GM12891 (cell line): Measurements from ENCODE around the gene TMEM126B. TPM values are rescaled to one million over a fixed set of nuclear protein-coding genes. Genes with fewer than 3 reads are reported as not detected.
A peak's percentile ranks its signal among the peaks of the same experiment; 100 is the strongest.
"Not testable (repeated sequence)": the region's sequence is repeated elsewhere in the genome, so short reads cannot be mapped to it uniquely, and the experiment has no call there.

Experiments used
- DNase-seq: peaks from one replicate; pipeline ENCODE4 v3.0.0; 2011; ENCODE audit warnings: low spot score; ENCODE audit not compliant: insufficient read length
- FAIRE-seq: peaks from 2 replicates; lab custom pipeline; 2011; peaks lifted over from hg19 to GRCh38; lab: Jason Lieb, UNC
- PAX5 ChIP-seq: IDR thresholded peaks from 2 replicates; pipeline ENCODE4 v1.6.1; 2011; ENCODE audit warnings: low read length, moderate library complexity, mild to moderate bottlenecking; ENCODE audit not compliant: insufficient read depth, severe bottlenecking
- POLR2A ChIP-seq: IDR thresholded peaks from 2 replicates; pipeline ENCODE4 v1.6.1; 2011; ENCODE audit warnings: low read depth, low read length, control low read depth
- POLR2AphosphoS5 ChIP-seq: IDR thresholded peaks from 2 replicates; pipeline ENCODE4 v1.6.1; 2011; ENCODE audit warnings: low read depth, low read length, control low read depth
- POU2F2 ChIP-seq: IDR thresholded peaks from 2 replicates; pipeline ENCODE4 v1.6.1; 2011; ENCODE audit warnings: low read depth, mild to moderate bottlenecking, control low read depth, low read length, moderate library complexity
- SPI1 ChIP-seq: IDR thresholded peaks from 2 replicates; pipeline ENCODE4 v1.6.1; 2011; ENCODE audit warnings: low read depth, low read length, control low read depth
- TAF1 ChIP-seq: IDR thresholded peaks from 2 replicates; pipeline ENCODE4 v1.6.1; 2011; ENCODE audit warnings: low read depth, low read length, control low read depth
- polyA plus RNA-seq: library from polyadenylated mRNA; unstranded; fragments of >200 nt; gene quantifications from one replicate; pipeline ENCODE4 v1.2.1, GENCODE V29; 2012; ENCODE audit warnings: low read depth, missing spikeins, inconsistent platforms; ENCODE audit not compliant: missing spikeins

TMEM126B gene
- 40.9 TPM for polyA plus RNA-seq

DNA sequence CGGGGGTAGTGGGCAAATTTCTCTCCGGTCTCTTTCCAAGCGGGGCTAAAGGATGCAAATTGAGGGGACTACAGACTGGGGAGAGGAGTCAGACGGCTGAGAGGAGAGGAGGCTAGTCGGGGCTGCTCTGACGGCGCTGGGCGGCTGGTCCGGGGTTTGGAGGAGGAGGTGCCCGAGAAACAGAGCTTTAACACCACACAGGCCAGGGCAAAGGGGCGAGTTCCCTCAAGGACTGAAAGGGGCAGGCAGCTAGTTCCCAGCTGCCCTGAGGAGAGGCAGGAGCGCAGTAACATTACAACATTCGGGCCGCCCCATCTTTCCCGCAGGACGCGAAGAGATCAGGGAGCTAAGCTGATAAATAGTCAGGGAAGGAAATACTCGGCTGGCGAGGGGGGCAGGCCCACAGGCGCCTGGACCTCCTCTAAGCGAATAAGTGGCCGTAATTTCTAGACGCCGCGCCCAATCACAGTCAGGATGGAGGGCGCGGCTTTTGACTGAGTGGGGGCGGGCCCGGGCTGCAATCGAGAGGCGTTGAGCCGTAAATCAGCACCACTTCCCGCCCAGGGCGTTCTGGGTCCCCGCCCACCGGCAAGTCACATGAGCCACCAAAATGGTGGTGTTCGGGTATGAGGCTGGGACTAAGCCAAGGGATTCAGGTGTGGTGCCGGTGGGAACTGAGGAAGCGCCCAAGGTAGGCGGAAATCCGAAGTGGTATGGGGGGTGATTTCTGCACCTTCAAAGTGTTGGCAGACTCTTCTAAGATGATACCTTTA is at the start of gene TMEM126B:
TMEM126B (plus strand) TSS at position 596 of the 773 bp plus-strand sequence; CDS start at position 611, 15 bp downstream.
- DNase-seq (peak; percentile 53), FAIRE-seq (peak; percentile 93)
- TF ChIP-seq TAF1 (peak; percentile 78), SPI1 (peak; percentile 41; the same call in 1 of the 2 replicates), POU2F2 (peak; percentile 58; the same call in 1 of the 2 replicates), POLR2AphosphoS5 (peak; percentile 93), POLR2A (peak; percentile 94), PAX5 (peak; percentile 76)

DNA sequence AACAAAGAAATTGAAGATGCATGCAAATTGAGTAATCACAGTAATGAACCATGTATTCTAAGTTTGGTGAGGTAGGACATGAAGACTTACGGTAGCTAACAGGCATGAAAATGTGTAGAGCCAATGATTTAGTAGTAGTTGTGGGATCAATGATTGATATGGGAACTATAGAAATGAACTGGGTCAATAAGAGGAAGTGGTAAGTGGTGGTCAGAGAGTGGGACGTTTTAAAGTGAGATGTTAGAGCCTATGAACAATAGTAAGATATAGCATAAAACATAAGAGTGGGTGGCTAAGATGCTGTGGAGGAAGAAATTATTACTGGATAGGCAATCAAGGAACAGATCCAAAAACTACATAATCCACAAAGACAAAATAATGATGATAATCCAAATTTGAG is 46.3 kb upstream of the TMEM126B start:
- TF ChIP-seq SPI1 (peak; percentile 77), POLR2AphosphoS5 (no peak)
- DNase-seq (no peak), FAIRE-seq (no peak)

DNA sequence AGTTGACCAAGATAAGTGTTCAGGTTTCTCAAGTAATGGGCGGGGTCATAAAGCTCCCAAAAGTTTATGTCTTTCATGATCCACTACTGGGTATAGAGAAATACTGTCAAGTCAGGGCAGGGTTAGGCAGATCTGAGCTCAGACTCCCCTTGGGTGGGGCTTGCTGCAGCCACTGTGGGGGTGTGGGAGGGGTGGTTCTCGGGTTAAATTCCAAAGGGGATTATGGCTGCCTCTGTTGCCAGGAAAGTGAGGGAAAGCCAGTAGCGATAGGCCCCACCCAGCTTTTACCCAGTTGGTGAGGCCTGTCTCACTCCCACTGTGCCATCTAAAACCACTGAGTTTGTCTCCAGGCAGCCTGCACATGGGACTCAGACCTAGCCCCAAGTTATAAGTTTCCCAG is 39.0 kb upstream of the TMEM126B start:
- DNase-seq (no peak), FAIRE-seq (no peak)
- TF ChIP-seq TAF1 (no peak), POLR2AphosphoS5 (no peak), SPI1 (no peak), PAX5 (no peak), POU2F2 (no peak), POLR2A (no peak)

DNA sequence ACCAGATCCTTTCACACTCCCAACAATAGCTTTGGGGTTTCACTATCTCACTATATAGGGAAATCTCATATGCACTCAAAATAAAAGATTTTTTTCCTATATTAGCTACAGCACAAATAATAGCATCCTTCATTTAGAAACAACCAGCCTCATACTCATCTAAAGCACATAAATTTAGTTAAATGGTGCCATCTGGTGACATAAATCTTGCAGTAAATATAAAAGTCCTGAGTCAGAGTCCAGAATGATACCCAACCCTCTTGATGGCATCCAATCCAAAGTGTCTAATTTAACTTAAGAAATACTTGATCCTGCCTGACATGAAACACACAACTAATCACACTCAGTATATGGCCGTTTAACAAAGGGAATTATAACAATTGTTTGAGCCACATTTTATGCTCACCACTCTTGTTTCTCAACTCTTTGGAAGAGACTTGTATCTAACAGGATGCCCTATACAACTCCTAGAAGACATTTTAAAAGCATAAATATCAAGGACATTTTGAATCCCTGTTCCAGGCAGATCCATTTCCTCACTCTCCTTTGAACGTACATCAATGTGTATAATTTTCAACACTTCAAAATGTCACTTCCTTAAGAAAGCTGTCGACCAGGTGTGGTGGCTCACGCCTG is 37.4 kb upstream of the TMEM126B start:
- no peak for TF ChIP-seq TAF1
- no peak for TF ChIP-seq POLR2AphosphoS5
- TF ChIP-seq SPI1 = no peak
- TF ChIP-seq PAX5 = no peak
- TF ChIP-seq POLR2A = no peak
- TF ChIP-seq POU2F2 = no peak
- no peak for DNase-seq

DNA sequence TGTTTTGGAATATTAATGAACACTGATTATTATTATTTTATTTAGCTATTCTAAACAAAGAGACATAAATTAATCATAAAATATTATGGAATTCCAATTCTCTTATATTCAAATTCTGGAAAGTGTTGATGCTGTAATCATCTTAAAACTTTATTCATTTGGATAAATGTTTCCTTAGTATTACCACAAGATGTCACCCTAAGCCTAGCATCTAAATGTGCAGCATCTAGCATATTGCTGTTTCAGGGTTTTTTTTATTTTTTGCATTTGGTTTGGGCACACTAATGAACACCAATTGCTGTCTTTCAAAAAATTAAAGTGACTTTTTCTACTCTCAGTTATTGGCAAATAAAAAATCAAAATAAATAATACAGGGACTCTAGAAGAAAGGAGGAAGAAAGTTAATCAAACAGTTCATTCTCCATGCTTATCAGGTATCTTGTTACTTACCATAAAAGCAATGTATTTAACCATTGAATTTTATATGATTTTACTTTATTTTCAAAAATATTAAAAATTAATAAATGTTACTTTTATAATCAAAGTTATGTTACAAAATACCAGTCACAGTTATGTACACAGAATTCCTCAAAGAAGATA is 33.0 kb upstream of the TMEM126B start:
- FAIRE-seq (no peak), DNase-seq (no peak)
- TF ChIP-seq SPI1 (no peak), POLR2AphosphoS5 (no peak), POU2F2 (no peak), PAX5 (no peak), POLR2A (no peak), TAF1 (no peak)

More for the DNA sequence above, 37.4 kb upstream of the TMEM126B start:
- FAIRE-seq = no peak

DNA sequence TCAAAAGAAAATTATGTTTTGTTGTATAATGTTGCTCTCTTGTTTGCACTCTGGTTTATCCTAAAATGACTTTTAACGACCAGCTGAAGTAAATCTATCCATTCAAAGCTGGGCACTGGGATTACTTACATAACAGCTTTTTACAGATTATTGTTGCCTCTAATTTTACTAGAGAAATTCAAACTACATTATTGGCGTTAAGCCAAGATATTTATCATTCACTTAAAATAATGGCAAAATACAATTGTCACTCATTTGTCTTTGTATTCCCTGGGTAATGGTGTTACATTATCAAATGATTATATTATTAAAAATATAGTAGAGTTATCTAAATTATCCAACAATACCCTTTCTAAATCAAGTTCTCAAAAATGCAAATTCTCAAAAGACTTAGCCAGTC is 31.5 kb upstream of the TMEM126B start:
- FAIRE-seq = no peak
- TF ChIP-seq POLR2AphosphoS5 = no peak
- no peak for TF ChIP-seq PAX5
- TF ChIP-seq TAF1 = no peak
- no peak for TF ChIP-seq POLR2A
- TF ChIP-seq POU2F2 = no peak
- TF ChIP-seq SPI1 = no peak

DNA sequence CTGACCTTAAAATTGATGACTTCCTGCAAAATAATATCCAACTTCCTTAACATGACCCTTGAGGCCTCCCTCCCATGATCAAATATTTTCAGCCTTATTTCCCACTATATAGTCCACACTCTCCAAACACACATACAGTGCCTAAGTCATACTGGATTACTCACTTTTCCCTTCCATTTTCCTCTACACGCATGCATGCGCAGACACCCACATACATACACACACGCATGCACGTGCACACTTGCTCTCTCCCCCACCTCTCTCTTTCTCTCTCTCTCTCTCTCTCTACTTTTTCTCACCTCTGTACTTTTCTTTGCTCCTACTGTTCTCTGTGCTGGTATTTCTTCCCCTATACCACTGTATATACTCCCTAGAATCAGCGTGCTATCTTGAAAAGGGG is 29.3 kb upstream of the TMEM126B start:
- FAIRE-seq = no peak
- TF ChIP-seq POLR2A (no peak), PAX5 (no peak), TAF1 (no peak), POU2F2 (no peak), POLR2AphosphoS5 (no peak), SPI1 (no peak)
- no peak for DNase-seq

More for the DNA sequence above, 31.5 kb upstream of the TMEM126B start:
- no peak for DNase-seq

DNA sequence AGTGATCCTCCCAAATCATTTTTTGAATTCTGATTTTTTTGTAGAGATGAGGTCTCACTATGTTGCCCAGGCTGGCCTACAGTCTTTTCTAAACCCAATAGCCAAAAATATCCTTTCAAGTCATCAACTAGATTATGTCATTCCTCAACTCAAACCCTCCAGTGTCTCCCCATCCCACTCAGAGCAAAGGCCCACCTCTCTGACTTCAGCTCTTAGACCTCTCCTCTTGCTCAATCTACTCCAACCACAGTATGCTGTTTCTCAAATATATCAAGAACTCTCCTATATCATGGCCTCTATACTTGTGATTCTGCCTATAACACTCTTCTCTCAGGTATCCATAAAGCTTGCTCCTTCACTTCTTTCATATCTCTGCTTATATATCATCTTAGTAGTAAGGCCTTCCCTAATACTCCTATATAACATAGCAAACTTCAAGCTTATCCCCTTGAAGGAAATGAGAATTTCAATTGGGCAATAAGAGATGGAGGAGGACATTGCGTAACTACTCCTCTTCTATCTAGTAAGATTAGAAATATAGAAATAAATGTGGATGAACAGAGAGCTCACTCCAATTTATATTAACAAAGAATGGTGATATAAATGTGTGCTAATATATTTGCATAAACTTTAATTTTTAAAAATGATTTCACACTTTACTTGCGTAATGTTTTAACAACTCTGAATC is 25.7 kb upstream of the TMEM126B start:
- no peak for FAIRE-seq
- no peak for DNase-seq
- no peak for TF ChIP-seq PAX5
- no peak for TF ChIP-seq POU2F2

DNA sequence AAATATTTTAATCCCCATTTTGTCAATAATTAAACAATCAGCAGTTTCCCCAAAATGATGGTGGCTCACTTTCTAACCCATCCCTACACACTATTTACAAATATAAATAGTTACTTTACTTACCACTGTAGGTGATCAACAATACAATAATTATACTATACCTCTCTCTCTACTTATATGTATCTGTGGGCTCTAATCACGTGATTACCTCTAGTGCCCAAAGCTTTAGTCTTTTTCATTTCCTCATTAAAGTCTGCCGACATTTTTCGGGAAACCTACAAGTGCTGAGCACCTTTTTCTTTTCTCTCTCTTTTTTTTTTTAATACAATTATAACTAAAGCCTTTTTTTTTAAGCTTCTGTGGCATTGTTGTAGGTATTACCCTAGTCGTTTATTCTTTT is 25.2 kb upstream of the TMEM126B start:
- no peak for DNase-seq
- TF ChIP-seq POU2F2 (no peak), POLR2AphosphoS5 (no peak), SPI1 (no peak), TAF1 (no peak), POLR2A (no peak), PAX5 (no peak)
- FAIRE-seq = no peak

DNA sequence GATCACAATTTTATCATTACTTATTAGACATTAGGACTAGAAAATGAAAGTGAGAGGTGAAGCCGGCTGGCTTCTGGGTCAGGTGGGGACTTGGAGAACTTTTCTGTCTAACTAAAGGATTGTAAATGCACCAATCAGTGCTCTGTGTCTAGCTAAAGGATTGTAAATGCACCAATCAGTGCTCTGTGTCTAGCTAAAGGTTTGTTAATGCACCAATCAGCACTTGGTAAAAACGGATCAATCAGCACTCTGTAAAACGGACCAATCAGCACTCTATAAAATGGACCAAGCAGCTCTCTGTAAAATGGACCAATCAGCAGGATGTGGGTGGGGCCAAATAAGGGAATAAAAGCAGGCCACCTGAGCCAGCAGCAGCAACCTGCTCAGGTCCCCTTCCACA is 22.2 kb upstream of the TMEM126B start:
- FAIRE-seq, DNase-seq: not testable (repeated sequence)

DNA sequence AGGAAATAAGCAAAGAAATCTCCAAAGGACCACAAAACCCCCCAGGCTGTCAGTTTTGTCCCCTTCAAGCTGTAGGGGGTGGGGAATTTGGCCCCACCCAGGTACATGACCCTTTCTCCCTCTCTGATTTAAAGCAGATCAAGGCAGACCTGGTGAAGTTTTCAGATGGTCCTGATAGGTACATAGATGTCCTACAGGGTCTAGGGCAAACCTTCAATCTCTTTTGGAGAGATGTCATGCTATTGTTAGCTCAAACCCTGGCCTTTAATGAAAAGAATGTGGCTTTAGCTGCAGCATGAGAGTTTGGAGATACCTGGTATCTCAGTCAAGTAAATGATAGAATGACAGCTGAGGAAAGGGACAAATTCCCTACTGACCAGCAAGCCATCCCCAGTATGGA is 19.8 kb upstream of the TMEM126B start:
- not testable (repeated sequence) for DNase-seq, FAIRE-seq

DNA sequence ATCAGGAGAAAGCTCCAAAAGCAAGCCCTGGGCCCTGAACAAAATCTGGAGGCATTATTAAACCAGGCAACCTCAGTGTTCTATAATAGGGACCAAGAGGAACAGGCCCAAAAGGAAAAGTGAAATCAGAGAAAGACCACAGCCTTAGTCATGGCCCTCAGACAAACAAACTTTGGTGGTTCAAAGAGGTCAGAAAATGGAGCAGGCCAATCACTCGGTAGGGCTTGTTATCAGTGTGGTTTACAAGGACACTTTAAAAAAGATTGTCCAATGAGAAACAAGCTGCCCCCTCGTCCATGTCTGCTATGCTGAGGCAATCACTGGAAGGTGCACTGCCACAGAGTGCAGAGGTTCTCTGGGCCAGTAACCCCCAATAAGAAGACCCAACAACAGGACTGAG is 19.1 kb upstream of the TMEM126B start:
- not testable (repeated sequence) for FAIRE-seq, DNase-seq

DNA sequence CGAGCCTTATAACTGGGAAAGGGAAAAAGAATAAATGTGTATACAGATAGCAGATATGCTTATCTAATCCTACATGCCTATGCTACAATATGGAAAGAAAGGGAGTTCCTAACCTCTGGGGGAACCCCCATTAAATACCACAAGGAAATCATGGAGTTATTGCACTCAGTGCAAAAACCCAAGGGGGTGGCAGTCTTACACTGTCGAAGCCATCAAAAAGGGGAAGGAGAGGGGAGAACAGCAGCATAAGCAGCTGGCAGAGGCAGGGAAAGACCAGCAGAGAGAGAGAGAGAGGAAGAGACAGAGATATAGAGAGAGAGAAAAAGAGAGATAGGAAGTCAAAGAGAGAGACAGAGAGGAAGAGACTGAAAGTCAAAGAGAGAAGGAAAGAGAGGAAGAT is 16.8 kb upstream of the TMEM126B start:
- DNase-seq, FAIRE-seq: not testable (repeated sequence)
